NCI-H1694 treated with DMSO at 0.1 percent for 48 hours (cell line): ENCODE measurements around the gene NAV3.

Experiments used
- DNase-seq: peaks from one replicate; lab custom pipeline; 2025; lab: John Stamatoyannopoulos, UW

Gene NAV3

GRCh38 chr12:77983859-77984258, 153.2 kb downstream of the NAV3 start:
- no peak for DNase-seq

GRCh38 chr12:77992760-77993159, 162.1 kb downstream of the NAV3 start:
- DNase-seq, result no peak

DNA sequence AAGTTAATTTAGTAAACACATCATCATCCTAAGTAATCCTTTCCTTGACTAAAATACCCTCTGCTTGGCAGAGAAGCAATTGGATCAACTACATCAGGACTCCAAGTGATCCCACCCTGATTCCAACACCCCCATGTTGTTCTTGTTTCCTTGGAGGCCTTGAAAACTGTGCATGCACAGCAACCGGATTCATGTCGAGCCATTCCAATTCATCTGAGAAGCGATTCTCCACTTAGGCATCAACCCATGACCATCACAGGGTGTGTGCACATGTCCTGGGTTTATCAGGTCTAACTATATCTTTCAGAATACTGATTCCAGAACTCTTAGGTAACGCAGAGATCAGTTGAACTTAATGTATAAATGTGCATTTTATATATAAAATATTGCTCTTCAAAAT, 163.0 kb downstream of the NAV3 start:
- DNase-seq, result no peak

- no peak for DNase-seq
Measured at GRCh38 chr12:77995436-77996167, 164.9 kb downstream of the NAV3 start.

- no peak for DNase-seq
Measured at GRCh38 chr12:77996670-77997069, 166.0 kb downstream of the NAV3 start.

- DNase-seq, result no peak
Measured at GRCh38 chr12:77998236-77998786, 167.6 kb downstream of the NAV3 start.

GRCh38 chr12:77999074-77999715, 168.5 kb downstream of the NAV3 start:
- no peak for DNase-seq

DNA sequence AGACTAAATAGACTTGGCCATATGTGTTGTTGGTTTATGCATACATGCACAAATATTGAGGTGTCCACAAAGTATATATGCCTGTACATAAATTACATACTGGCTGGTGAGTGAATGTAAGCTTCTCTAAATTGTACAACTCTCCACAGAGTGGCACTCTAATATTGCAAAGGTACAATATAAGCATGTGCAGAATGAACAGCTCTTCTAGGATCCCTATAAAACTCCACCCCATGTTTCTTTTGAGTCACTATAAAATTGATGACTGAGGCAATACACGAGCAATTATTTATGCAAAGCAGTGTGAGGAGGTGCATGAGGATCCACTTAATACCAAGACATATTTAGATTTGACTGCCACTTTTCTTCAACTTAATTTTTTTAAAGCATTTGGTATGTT, 172.2 kb downstream of the NAV3 start:
- peak; percentile 22 for DNase-seq

DNA sequence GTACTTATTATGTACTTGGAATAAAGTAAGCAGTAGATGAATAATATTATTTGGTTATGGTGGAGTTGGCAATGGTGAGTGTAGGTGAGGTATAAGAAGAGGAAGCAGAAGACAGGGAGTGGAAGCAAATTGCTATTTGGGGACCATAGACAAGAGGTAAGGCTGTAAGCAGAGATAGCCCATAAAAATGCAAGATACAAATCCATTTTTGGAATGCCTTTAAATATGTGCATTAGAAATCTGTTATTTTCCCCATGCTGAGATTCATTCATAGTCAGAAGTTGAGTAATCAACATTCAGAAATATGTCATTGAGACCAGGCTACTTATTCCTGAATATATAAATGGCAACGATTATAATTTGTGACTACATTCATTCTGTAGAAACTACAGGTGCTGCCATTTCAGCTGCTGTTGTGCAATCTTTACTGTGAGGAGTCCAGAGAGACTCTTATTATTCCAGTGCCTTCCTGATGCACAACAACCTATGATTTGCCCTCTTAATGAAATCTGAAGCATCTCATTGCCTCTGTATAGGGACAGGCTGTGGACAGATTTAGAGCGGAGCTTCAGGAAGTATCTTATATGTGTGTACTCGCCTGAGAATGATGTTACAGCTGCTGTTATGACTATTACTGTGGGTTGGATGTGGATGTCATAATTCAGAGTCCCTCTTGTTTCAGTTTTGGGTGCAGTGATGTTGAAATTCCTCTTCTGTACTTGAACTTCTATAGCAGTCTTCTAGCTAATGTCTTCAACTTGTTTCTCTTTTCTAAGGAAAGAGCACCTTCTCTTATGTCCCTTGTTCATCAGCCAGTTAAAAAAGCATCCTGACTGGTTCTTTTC, 173.8 kb downstream of the NAV3 start:
- no peak for DNase-seq

DNA sequence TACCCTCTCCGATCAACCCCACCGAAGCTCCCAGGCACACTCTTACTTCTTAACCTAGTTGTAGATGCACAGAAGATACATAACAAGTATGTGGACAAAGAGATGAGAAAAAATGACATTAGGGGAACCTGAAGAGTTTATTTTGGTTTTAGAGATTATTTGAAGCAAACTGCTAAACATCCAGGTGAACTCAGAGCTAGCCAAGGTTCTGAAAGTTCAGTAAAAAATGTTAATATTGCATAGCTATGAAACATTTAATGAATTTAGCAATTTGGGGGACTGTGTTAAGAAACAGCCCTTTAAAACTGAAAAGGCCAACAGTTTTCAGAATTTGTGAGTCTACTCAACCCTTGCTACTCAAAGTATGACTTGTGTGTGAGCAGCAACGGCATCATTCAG, 174.4 kb downstream of the NAV3 start:
- no peak for DNase-seq

DNA sequence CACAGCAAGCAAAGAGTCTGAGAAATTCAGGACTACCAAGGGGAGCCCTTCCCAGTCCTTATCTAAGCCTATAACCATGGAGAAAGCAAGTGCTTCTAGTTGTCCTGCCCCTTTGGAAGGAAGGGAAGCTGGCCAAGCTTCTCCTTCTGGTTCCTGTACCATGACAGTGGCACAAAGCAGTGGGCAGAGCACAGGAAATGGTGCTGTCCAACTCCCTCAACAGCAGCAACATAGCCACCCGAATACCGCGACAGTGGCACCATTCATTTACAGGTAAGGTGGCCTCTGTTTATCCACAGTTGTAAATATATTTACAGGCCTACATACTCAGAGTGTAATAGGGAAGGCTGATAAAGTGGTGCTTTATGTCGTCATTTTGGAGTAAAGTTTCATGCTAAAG, 176.5 kb downstream of the NAV3 start:
- no peak for DNase-seq

- DNase-seq, result no peak
Measured at GRCh38 chr12:78009031-78009430, 178.3 kb downstream of the NAV3 start.

DNA sequence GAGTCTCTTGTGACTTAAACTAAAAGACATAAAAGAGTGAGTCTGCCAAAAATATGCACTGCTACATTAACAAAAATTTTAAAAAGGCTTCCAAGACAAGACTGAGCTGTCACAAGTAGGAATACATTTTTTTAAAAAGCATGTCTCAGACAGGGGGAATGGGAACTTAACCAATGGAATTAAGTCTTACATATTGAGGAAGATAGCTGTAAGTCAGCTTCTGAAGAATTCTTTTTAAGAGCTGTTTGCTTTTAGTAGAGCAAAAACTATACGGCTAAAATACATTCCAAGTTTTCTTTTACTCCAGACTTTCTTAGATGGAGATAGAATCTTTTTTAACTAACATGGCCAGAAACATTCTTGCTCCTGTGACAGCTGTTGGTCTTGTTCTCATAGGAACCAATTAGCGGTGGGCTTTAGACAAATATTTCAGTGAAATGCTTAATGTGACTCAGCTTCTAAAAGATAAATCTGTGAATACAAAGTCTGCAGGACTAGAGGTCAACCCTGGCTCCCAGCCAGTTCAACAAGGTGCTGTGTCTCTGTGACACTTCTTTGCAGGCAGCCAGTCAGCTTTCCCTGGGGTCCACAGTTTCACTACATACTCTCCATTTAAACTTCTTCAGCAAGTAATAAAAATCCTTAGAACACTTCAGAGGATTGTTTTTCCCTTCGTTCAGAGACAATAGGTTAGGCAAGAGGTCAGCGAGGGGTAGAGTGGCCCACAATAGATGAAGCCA, 187.6 kb downstream of the NAV3 start:
- DNase-seq, result no peak

DNA sequence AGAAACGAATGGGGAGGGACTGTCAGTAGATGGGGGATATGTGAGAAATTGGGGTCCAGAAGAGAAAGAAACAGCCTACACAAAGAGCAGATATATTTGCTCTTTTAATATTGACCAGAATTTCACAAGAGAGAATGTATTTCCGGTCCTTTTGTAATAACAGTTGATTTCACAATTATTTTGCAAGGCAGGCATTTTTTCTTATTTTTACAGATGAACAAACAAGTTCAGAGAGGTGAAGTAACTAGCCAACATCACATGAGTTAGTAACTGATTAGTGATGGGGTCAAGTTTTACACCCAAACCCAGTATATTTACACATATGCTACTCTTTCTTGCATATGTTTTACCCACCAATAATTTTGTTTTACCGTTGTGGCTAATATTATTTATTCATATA, 188.2 kb downstream of the NAV3 start:
- DNase-seq, result no peak

GRCh38 chr12:78028426-78028825, 197.7 kb downstream of the NAV3 start:
- DNase-seq, result no peak

- DNase-seq, result no peak
Measured at GRCh38 chr12:78034025-78034424, 203.3 kb downstream of the NAV3 start.

DNA sequence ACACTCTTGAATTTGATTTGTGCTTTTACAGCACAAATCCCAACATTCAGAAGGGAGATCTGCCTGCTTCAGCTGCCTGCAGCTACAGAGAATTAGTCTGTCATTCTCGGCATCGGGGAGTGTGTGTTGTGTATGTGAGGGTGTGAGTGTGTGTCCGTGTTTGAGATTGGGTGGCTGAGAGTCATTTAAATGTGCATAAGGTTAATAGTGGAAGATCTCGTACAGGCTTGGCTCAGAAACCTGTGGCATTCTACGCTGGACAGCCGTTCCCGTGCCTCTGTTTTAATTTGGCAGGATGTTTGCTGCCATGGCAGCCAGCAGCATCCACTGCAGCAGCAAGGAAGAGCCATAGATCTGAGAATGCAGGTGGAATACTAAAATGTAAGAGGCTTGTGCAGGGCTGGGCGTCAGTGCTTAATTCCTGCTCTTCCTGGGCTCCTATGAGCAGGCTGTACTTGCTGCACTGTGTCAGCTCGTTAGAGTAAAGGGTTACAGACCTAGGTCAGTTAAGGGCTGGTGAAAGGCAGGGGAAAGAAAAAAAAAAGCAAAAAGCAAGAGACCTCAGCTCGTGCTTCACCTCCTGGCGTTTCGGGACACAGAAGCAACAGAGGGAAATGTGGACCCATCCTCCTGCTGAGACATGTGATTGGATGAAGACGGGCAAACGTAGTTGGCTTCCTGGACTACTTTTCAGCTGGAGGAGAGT, 205.4 kb downstream of the NAV3 start:
- no peak for DNase-seq

- DNase-seq, result no peak
Measured at GRCh38 chr12:78036874-78037273, 206.2 kb downstream of the NAV3 start.

- DNase-seq, result no peak
Measured at GRCh38 chr12:78037707-78038106, 207.0 kb downstream of the NAV3 start.

DNA sequence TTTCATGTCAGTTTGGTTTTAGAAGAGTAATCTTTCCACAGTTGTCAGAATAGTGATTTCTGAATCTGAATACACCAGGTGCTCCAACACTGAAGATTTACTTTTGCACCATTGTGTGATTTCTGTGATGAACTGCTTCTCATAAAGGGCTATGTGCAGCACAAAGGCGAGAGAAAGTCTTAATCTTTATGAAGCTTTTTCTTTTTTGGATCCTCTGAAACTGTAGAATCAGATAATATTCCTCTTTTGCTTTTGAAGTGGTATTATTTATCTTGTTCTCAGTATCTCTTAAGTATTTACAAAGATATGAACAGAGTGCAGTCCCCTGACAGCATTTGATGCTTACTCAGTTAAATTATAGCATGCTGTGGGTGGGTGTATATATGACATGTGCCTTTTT, 207.8 kb downstream of the NAV3 start:
- no peak for DNase-seq

- DNase-seq, result no peak
Measured at GRCh38 chr12:78038986-78039385, 208.3 kb downstream of the NAV3 start.
